Endometrium (tissue), 2 donors: Measurements from ENCODE around the gene RASL12.
"Not testable (repeated sequence)": the region's sequence is repeated elsewhere in the genome, so short reads cannot be mapped to it uniquely, and the experiment has no call there.

Source experiments
- FAIRE-seq: peaks from 2 replicates; lab custom pipeline; 2012; peaks lifted over from hg19 to GRCh38; lab: Jason Lieb, UNC
- donor health status: control.
- donor health status: control.

Gene RASL12

DNA sequence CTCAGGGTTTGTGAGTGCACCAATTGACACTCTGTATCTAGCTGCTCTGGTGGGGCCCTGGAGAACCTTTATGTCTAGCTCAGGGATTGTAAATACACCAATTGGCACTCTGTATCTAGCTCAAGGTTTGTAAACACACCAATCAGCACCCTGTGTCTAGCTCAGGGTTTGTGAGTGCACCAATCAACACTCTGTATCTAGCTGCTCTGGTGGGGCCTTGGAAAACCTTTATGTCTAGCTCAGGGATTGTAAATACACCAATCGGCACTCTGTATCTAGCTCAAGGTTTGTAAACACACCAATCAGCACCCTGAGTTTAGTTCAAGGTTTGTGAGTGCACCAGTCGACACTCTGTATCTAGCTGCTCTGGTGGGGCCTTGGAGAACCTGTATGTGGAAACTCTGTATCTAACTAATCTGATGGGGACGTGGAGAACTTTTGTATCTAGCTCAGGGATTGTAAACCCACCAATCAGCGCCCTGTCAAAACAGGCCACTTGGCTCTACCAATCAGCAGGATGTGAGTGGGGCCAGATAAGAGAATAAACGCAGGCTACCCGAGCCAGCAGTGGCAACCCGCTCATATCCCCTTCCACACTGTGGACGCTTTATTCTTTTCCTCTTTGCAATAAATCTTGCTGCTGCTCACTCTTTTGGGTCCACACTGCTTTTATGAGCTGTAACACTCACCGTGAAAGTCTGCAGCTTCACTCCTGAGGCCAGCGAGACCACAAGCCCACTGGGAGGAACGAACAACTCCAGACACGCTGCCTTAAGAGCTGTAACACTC is 8.0 kb upstream of the RASL12 start:
- FAIRE-seq: not testable (repeated sequence)

DNA sequence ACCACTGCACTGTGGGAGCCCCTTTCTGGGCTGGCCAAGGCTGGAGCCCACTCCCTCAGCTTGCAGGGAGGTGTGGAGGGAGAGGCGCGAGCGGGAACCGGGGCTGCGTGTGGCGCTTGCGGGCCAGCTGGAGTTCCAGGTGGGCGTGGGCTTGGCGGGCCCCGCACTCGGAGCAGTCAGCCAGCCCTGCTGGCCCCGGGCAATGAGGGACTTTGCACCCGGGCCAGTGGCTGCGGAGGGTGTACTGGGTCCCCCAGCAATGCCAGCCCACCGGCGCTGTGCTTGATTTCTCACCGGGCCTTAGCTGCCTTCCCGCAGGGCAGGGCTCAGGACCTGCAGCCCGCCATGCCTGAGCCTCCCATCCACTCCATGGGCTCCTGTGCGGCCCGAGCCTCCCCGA is 7.2 kb upstream of the RASL12 start:
- not testable (repeated sequence) for FAIRE-seq

DNA sequence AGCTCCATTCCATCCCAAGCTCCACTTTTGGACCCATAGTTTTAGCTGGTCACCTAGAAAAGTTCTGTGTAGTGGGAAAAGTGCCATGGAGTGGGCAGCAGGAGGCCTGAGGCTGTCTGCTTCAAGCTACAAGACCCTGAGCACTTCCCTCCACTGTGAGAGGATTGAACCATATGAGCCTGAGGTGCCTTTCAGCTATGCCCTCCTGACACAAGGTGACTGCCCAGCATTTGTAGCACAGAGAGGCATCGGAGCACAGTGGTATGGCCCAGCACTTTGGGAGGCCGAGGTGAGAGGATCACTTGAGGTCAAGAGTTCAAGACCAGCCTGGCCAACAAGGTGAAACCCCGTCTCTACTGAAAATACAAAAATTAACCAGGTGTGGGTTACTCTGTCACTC is 4.8 kb upstream of the RASL12 start:
- FAIRE-seq: no peak

DNA sequence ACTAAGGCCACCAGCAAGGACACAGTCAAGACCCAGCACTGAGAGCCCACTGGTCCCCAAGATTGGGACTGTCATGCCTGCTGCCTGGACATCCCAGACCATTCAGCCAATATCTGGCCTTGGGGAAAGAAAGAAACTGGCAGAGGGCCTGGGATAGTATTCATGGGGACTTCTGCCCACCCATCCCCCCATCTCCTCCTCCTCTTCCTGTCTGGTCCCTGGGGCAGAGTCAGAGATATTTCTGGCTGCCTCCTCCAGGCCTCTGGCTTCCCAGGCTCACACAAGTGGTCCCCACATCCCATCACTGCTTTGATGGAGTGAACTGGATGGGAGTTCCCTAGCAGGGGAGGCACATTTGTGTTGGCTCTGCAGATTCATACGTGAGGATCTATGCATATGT is 4.2 kb upstream of the RASL12 start:
- no peak for FAIRE-seq

DNA sequence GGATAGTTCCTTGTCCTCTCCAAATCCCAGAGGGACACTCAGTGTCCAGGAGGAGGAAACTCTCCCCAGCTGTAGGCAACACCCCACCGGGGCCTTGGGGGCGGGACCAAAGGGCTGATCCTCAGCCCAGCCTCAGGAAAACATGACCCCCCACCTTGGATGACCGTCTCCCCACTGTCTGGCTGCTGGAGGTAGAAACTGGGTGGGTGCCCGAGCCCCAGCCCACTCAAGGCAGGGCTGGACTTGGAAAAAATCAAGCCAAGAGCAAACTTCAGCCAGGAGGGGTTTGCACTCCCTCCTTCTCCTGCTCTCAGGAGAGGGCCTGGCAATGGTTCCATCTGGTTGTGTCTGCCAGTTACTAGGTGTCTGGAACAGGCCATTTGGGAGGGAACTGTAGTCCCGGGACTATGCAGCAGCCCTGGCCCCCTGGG is 3.6 kb upstream of the RASL12 start:
- FAIRE-seq: no peak

DNA sequence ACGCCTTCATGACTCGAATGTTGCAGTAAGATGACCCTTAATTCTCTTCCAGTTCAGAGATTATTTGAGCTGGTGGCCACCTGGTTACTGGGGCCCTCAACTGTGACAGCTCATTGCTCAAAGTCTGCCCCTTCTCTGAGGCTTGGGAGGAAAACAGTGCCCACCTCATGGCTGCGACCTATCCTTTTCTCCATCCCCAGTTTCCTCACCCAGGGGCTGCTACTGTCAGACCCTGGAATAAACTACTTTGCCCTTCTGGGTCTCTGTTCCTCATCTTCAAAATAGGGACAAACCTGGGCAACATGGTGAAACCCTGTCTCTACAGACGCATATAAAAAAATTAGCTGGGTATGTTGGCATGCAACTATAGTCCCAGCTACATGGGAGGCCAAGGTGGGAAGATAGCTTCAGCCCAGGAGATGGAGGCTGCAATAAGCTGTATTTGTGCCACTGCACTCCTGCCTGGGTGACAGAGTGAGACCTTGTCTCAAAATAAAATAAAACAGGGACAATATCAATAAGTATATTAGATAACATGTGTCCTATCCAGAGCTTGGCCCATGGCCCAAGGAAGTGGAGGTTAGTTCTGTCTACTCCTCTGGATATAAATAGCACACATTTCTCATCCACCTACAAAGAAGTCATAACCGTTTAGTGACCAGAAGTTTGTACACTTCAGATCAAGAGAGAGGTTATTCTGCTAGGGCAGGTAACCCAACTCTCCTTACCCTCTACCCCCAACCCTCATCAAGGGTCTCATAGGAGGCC is 2.2 kb upstream of the RASL12 start:
- no peak for FAIRE-seq

DNA sequence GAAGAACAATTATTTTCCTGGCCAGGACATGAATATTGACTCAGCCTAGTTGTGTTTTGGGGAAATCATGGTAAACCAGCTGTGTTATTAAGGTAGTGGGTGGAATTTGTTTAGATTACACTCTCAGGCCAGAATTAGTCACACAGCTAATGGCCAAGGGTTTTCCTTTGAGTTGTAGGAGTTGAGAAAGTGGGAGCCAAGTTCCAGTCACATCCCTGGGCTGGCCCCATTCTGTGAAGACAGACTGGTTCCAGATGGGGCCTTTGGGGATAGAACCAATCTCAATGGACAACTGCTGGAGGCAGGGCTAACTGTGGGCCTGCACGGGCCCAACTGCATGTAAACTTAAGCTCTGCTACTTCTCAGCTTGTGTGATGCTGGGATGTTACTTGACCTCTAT is 1.4 kb upstream of the RASL12 start:
- peak; percentile 89 for FAIRE-seq

DNA sequence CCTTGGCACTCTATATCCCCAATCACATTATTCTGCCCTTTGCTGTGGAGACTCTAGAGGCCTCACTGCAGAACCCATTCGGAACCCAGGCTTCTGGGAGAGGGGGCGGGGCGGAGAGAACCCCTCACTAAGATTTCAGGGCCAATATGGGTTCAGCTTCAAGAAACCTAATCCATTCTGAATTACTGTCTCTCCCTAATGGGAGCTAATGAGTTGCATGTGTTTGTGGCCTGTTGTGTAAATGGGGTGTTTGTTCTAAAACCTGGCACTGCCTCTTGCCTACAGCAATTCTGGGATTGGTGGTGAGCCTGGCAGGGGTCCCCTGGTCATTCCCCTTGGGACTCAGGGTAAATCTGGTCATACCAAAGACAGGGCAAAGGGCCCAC is 605 bp upstream of the RASL12 start:
- no peak for FAIRE-seq

DNA sequence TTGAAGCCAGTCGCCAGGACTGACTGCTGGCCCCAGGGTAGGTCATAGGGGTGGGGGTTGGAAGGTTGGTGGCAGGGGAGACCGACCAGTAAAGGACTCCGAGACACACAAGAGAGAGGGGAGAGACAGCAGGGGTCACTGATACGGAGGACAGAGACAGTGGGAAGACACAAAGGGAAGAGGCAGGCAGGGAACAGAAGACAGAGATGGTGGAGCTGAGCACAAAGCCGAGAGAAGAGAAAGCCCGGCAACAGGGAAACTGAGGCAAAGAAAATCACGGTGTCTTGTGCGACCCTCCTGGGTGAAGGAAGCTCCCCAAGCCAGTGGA is 510 bp downstream of the RASL12 start:
- no peak for FAIRE-seq

DNA sequence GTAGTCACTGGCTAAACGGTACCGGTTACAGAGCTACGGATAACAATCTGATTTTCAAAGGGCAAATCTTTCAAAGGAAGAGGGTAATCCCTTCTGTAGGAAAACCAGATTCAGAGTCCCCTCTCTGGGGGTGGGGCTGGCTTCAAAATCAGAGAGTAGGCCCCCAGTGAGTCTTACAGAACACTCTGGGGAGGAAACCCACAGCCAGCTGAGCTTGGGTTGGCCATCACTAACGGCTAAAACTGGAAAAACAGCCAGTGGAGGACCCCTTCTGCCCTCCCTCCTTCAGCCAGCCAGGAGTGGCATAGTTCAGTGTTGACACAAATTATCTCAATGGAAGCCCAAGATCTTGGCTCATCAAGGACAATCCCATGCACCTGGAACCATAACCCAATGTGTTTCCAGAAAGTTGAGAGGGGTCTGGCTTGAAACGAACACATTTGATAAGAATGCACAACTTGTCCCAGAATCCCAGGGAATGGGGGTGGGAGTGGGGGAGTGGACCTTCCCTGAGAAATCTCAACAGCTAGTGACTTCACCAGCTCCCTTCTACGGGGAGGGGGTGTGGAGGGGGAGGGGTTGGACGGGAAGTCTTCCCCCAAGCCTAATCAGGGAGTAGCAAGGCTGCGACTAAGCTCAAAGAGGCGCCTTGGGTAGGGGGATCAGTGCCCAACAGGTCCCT is 1.0 kb downstream of the RASL12 start:
- no peak for FAIRE-seq

DNA sequence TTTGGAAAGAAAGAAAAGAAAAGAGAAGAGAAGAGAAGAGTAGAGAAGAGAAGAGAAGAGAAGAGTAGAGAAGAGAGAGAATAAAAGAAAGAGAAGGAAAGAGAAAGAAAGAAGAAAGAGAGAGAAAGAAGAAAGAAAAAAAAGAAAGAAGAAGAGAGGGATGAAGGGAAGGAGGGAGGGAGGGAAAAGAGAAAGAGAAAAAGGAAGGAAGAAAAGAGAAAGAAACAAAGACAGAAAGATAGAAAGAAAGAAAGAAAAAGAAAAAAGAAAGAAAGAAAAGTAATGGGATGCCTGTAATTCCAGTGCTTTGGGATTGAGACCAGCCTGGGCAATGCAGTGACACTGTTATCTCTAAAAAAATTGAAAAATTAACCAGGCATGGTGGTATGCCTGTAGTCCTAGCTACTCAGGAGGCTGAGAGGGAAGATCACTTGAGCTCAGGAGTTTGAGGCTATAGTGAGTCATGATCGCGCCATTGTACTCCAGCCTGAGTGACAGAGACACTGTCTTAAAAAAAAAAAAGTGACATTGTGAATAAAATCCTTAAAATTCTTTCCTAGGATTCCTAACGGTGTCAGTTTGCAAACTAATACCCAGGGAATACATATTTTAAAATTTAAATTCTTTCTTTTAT is 1.7 kb downstream of the RASL12 start:
- FAIRE-seq: no peak

DNA sequence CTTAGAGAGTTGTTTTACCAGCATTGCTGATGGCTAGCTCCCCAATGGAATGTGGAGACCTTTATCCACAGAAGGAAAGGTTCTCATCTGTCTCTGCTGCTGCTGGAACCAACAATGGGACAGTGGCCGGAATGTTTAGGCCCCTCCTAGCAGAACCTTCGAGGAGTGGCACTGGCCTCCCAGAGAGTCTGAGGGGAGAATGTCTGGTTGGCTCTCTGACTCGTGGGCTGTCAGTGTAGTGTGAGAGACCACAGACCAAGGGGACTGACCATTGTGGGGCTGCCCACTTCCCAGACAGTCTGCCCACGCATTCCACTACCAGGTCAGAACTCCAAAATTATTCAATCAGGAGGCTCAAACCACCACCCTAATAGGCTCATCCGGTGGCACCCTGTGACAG is 5.1 kb downstream of the RASL12 start:
- no peak for FAIRE-seq

DNA sequence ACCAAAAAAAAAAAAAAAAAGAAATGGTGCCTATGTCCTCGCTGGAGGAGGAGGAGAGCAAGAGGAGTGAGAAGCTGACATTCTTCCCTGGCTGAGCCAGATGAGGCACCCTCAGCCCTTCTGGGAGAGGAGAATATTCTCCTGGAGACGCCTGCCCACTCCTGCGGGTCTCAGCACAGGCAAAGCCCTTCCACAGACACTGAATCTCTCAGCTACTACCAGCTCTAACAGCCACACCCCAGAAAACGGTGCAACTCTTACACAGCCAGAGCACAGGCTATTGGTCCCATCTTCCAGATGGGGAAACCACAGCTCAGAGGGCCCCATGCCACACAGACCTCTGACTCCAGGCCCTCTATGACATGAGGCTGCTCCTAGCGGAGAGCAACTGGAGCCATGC is 5.7 kb downstream of the RASL12 start:
- no peak for FAIRE-seq

DNA sequence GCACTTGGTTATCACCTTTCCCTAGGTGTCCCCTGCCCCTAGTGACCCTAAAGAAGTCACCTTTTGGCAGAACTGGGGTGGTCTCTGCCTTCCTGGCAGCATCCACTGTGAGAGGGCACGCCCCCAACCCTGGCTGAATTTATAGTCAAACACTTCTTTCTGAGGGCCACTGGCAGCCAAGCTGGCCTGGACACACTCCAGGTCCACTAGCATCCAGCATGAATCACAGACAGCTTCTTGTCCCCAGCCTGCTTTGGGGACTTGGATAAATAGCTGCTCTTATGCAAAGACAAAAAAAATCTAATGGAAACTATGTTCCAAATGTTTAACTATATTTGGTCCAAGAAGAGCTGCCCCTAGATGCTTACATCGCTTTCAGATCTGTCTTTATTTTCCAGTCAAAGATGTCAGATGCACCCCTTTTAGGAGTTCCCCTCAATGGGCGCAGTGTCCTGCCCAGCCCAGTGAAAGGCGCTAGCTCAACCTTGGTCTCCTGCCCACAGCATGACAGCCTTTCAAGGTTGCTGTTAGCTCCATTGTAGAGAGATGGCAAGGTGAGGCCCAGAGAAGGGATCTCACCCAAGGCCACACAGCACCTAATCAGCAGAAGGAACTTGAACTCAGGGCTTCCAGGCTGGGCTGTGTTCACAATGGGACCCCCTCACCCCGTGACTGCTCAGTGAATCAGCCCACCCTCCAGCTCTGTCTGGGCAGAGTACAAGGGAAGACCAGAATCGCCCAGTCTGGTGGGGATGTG is 7.0 kb downstream of the RASL12 start:
- no peak for FAIRE-seq

DNA sequence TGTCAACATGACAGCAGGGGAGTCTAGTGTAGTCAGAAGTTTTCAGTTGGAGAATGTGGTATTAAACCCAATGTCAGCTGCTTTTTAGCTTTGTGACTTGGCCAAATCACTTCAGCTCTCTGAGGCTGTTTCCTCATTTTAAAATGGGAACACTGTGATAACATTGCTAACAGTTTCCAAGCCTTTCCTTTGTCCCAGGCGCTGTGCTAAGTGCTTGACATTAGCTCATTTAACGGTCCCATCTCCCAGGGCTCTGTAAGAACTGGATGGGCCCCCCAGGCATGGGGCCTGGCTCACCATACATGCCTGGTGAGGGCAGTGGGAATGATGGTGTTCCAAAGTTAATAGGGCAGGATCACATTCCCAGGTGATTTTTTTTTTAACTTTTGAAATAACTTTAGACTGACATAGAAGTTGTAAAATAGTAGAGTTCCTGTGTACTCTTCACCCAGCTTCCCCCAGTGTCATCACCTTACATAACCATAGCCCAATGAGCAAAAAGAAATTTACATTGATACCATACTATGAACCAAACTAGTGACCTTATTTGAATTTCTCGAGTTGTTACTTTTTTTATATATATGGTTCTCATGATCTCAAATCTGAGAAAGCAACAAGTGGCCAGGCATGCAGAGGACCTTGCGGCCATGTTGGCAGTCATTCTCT is 7.7 kb downstream of the RASL12 start:
- no peak for FAIRE-seq

DNA sequence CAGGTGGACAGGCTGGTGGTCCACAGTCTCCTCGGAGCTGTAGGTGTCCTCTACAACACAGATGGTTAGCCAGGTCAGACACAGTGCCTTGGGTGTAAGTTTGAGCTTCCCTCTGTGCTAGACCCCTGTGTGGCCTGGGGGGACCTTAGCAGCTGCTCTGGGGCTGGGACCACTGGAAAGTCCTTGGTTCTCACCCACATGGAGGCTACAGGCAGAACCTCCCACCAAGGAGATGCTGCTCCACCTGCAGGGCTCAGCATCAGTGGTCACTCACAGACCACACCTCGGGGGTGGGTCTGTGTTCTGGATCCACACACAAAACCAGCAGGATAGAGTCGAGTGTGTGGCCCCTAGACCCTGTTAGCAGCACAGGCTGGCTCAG is 8.4 kb downstream of the RASL12 start:
- no peak for FAIRE-seq

DNA sequence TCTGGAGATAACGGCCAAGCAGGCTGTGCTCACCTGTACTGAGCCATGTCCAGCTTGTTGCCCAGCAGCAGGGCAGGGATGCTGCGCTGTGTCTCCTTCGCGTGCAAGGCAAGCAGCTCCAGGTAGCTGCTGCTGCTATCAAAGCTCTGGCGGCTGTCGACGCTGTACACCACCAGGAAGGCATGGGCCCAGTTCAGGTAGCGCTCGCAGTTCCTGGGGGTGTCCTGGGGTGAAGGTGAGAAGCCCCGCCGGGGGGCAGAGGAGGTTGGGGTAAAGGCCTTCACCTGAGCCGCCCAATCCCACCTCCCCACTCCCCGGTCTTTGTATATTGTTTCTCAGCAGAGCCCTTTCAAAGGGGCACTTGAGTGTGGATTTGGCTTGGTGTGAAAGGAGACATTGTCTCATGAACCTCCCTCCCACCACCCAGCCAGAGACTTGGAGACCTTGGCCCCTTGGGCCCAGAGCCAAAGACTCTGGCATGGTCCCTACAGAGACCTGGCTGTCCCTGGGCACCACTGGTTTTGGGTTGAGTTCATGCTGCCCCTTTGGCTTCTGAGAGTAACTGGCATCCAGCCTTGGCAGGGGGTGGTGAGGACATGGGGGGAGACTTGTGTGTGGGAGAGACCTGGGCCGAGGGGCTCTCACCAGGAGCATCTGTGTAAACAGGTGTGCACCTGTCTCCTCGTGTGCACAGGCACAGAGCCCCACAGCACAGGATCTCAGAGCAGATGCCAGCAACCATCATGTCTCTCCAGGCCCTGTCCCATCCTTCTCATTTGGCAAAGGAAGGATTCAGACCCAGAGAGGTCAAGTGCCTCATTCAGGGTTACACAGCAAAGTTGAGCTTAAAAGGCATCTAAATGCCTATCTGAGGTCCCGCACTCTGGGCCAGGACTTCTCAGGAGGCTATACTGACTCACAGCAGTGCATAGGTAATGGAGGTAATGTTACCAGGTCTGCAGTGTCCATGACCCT is 9.1 kb downstream of the RASL12 start:
- FAIRE-seq: no peak

DNA sequence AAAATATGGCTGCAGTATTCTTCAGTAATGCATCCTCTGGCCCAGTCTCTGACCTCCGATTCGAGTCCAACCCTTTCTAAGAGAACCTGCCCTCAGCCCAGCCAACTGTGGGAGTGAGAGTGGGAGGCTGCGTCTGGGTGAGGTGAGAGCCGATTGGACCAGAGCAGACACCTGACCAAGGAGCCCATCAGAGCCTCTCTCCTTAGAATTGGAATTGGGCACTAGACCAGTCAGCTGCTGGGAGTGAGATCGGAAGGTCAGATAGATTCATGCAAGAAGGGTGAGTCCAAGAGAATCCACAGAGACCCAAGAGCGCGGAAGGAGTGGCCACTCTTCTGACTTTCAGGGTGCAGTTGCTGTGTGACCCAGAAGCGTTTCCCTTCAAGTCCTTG is 10.2 kb downstream of the RASL12 start:
- no peak for FAIRE-seq

DNA sequence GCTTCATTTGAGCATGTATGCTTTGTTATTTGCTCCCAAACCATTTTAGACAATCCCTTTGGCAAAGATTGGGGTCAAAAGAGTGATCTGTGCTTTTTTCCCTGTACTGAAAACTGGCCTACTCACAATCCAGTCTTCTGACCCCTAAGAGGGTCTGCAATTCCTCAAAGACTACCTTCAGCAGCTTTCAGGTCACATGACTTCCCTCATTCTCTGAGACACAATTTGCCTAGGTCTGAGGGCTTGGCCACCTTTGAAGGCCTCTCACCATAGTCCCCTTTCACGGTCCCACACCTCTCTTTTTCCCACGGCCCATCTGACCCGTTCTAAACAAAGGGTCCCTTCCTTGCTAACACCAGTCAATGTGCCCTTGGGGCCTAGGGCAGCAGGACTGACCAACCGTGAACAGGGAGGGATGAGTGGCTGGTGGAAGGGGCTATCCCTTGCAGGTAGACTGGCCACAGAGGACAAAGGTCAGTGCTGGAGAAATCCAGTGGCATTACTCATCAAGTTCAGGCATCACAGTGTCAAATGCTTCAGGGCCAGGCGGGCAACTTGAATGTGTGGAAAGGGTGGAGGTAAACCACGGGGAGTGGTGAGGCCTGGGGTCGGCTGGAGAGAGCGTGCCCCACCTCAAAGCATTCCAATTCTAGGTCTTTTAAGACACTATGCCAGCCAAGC is 10.8 kb downstream of the RASL12 start:
- FAIRE-seq: no peak

DNA sequence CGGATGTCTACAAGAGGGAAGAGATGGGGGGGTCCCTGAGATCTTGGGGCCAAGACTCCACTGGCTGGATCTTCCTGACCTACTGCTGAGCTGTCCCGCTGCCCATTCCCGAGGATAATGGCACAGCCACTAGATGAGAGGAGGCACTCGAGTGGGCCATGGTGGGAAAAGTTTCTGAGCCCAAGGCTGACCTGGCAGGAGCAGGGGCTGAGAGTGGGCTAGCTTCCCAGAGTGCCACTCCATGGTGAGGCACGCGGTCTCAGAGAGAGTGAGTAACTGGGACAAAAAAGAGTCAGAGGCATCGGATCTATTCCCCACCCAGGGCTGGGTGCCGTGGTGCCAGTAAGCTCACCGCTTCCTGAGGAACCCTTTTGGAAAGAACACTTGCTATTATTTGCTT is 11.7 kb downstream of the RASL12 start:
- no peak for FAIRE-seq
